NCI-H1694 (cell line): Measurements from ENCODE around the gene ST6GAL1.

Experiments used
- DNase-seq: peaks from one replicate; lab custom pipeline; 2025; lab: John Stamatoyannopoulos, UW

The ST6GAL1 gene

DNA sequence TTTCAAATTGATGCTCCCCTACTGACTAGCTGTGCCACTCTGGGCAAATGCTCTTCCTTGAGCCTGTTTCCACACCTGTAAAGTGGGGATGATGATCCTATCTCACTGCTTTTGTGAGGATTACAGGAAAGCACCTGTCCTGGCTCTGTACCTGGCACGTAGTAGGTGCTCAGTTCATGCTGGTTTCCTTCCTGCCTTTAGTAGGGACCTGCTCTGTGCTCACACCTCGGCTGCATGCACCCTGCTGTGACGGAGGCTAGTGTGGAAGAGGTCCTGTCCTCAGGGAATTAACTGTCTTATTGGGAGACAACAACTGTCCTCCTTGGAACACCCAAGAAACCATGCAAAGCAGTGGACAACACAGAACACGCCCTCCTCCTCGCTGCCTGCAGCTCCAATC, 147.2 kb downstream of the ST6GAL1 start:
- DNase-seq: no peak

DNA sequence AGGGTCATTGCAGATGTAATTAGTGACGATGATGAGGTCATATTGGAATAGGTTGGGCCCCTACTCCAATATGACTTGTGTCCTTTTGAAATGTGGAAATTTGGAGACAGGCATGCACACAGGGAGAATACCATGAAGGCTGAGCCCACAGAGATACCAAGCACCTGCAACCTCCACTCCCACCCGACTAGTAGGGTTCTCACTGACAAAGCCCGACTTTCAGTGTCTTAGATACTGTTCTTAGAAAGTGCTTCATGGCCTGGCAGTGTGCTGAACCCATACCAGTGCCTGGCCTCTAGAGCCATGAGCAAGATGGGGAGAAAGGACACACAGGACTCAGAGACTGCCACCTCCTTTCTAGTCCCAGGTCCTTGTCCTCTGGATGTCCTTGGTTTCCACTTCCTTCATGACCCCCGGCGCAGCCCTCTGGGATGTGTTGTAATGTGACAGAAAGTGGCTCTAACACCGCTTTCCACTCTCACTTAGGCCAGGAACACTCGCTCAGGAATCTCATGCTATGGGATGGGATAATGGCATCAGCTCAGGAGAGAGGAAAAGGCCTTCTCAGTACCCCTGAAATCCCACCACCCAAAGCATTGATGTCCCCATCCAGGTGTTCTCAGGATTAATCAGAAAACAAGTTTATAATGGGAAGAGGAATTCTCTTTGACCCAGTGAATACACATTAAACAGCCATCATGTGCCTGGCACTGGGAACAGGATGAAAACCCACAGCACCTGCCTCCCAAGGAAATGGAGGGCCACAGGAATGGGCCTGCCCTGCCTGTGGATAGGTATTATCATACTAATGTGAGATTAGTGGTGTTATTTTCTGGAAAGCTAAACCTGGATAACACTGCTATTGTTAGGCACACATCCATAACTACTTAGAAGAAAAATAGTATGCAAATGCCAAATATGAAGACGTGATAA, 149.0 kb downstream of the ST6GAL1 start:
- no peak for DNase-seq

DNA sequence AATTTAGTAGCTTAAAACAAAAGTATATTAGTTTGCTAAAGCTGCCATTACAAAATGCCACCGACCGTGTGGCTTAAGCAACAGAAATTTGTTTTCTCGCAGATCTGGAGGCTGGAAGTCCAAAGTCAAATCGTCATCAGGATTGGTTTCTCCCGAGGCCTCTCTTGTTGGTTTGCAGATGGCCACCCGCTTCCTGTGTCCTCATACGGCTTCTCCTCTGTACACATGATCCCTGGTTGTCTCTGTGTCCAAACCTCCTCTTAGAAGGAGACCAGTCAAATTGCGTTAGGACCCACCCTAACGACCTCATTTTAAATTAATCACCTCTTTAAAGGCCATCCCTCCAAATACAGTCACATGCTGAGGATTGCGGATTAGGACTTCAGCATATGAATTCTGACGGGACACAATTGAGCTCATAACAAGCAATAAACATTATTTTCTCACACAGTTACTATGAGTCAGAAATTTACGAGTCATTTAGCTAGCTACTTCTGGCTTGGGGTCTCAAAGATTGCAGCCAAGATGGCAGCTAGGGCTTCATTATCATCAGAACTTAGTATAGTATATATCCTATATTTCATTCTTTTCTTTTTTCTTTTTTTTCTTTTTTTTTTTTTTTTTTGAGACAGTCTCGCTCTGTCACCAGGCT, 150.6 kb downstream of the ST6GAL1 start:
- DNase-seq: no peak

DNA sequence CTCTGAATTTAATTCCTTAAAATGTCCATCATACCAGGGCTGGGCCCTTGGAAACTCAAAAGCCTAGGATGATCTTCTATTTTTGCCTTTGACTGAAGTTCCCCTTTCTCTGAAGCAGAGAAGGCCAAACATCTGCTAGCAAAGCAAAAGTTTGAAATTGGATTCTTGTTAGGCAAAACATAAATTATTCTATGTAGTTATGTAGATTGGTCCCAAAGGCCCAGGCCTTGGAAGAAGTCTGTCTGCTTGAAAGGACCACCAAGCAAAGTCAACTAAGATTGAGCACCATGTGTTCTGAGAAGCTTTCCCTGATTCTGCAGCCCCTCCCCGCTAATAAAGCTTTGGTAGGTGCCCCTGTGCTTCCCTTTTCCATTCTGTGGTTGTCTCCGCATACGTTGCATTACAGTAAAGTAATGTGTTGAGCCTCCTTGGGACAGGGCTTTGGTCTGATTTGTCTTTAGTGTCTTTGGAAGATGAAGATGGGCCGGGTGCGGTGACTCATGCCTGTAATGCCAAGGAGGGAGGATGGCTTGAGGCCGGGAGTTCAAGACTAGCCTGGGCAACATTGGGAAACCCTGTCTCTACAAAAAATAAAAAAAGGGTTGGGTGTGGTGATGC, 152.5 kb downstream of the ST6GAL1 start:
- no peak for DNase-seq

DNA sequence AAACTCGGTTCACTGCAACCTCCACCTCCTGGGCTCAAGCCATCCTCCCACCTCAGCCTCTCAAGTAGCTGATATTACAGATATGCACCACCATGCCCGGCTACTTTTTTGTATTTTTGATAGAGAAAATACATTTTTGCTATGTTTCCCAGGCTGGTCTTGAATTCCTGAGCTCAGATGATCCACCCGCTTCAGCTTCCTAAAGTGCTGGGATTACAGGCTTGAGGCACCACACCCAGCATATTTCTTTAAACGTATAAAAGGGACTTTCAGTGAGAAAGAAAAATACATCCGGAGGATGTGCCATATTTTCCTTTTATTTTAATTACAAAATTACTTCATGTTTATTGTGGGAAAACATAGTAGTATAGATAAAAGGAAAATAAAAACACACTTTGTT, 153.8 kb downstream of the ST6GAL1 start:
- DNase-seq: no peak

DNA sequence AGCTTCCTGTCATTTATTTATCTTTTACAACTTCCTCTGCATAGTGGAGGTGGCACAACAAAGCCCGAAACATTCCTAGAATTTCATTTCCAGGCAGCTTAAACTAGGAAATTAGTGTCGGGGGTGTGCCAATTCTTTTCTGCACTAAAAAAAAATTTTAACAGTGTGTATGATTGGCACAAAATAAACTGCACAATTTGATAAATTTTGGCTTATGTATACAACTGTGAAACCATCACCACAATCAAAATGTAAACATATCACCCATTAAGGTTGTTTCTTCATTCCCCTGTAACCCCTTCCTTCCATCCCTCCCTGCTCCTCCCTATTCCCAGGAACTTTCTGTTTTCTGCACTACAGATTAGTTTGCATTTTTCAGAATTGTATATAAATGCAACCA, 154.3 kb downstream of the ST6GAL1 start:
- DNase-seq: no peak

DNA sequence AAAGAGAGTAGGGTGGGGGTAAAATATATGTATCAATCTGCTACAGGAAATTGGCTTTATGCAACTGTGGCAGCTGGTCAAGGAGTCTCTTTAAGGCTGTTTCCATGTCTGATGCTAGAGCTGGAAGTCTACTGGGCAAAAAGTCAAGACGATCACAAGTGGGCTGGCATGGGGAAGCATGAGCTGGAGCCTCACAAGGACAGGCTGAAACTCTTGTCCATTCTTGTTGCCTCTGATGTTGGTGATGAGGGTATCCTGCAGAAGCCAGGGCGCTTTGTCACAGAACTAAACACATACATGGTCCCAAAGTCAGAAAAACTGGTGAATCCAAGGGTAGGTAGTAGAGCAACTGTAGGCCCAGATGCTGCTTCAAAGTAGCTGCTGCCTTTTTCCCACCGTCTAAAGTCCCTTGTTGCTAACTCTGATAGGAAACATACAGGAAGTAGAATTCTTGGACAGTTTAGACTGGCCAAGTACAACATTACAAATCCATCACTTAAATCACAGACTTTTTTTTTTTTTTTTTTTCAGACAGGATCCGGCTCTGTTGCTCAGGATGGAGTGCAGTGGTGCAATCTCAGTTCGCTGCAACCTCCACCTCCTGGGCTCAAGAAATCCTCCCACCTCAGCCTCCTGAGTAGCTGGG, 154.8 kb downstream of the ST6GAL1 start:
- no peak for DNase-seq

DNA sequence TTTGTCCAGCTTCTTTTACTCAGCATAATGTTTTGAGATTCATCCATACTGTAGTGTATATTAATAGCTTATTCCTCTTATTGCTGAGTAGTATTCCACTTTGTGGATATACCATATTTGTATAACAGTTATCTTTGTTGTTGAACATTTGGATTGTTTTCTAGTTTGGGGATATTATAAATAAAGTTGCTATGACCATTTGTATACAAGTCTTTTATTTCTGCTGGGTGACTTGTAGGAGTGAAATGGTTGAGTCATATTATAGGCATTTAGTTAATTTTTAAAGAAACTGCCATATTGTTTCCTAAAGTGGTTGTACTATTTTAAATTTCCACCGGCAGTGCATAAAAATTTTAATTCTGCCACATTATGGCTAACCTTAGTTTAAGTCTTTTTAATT, 155.6 kb downstream of the ST6GAL1 start:
- no peak for DNase-seq

DNA sequence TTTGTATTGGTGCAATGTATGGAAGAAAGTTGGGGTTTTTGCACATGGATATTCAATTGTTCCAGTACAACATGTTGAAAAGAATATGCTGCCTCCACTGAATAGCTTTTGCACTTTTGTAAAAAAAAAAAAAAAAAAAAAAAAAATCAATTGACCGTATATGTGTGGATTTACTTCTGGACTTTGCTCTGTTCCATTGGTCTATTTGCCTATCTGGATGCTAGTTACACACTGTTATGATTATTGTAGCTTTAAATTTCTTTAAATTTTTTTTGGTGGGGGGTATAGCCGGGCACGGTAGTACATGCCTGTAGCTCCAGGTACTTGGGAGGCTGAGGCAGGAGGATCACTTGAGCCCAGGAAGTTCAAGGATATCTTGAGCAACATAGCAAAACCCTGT, 156.5 kb downstream of the ST6GAL1 start:
- DNase-seq: no peak

DNA sequence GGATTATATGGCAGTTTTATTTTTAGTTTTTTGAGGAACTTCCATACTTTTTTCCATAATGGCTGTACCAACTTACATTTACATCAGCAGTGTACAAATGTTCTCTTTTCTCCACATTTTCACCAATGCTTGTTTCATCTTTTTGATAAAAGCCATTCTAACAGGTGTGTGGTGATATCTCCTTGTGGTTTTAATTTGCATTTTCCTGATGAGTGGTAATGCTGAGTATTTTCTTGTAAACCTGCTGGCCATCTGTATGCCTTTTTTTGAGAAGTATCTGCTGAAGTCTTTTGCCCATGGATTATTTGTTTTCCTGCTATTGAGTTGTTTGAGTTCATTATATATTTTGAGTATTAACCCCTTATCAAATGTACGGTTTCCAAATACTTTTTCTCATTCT, 158.4 kb downstream of the ST6GAL1 start:
- DNase-seq: no peak

DNA sequence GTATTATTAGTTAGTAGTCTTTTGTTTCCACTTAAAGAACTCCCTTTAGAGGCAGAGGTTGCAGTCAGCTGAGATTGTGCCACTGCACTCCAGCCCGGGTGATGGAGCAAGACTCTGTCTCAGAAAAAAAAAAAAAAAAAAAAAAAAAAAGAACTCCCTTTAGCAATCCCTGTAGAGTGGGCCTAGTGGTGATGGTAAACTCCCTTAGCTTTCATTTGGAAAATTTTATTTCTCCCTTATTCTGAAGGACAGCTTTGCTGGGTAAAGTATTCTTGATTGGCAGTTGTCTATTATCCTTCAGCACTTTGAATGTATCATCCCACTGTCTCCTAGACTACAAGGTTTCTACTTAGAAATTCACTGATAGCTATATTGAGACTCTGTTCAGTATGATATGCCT, 163.0 kb downstream of the ST6GAL1 start:
- no peak for DNase-seq

DNA sequence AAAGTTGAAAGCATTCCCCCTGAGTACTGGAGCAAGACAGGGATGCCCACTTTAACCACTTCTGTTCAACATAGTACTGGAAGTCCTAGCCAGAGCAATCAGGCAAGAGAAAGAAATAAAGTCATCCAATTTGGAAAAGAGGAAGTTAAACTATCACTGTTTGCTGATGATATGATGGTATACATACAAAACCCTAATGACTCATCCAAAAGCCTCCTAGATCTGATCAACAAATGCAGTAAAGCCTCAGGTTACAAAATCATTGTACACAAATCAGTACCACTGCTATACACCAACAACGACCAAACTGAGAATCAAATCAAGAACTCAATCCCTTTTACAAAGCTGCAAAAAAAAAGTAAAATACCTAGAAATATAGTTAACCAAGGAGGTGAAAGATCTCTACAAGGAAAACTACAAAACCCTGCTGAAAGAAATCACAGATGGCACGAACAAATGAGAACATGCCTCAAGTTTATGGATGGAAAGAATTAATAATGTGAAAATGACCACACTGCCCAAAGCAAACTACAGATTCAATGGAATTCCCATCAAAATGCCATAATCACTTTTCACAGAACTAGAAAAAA, 168.7 kb downstream of the ST6GAL1 start:
- no peak for DNase-seq

DNA sequence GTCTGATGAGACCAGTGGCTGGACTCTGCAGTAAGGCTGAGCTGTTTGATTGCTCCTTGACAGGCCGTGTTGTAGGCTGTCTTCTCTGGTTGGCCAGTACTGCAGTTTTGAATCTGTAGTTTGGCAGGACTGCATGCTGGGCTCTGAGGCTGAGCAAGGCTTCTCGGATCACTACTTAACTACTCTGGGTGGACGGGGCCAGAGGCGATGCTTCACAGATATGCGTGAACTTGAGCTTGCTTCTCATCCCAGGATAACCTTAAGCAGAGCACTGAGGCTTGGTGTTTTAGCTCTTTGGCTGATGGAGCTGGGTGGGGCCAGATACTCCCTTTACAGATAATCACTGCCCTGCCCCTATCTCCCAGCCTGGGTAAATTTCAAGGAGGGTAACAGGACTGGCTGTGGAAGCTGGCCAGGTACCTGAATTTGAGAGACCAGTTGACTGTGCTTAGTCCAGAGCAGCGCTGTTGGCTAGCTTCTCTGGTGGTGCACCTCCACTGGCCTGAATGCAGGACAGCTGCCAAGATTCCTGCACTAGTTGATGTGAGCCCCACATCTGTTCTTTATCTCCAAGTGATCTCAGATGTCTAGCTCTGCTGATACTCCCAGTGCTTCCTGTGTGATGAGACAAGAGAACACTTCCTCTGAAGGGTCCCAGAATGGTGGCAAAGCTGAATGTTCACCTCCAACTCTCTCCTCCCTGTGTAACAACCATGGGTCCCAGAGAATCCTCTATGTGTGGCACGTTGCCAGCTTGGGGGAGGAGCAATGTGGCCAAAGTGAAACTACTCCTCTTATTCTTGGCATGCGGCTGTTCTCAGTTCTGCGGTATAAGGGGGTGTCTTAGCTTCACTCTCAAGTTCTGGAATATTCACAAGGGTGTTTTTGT, 171.1 kb downstream of the ST6GAL1 start:
- DNase-seq: no peak

DNA sequence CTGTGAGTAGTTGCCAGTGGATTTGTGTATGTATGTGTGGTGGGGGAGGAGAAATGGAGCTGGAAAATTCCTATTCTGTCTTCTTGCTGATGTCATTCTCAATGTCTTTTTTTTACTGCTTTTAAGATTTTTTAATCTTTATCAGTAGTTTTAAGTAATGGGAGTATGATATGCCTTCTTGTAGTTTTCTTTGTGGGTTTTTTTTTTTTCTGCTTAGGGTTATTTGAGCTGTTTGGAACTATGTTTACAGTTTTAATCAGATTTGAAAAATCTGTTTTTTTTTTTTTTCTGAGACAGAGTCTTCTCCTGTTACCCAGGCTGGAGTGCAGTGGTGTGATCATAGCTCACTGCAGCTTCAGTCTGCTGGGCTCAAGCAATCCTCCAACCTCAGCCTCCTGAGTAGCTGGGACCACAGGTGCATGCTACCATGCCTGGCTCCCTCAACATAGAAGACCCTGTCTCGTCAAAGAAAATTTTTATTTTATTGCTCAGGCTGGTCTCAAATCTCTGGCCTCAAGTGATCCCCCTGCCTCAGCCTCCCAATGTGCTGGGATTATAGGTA, 171.8 kb downstream of the ST6GAL1 start:
- no peak for DNase-seq

DNA sequence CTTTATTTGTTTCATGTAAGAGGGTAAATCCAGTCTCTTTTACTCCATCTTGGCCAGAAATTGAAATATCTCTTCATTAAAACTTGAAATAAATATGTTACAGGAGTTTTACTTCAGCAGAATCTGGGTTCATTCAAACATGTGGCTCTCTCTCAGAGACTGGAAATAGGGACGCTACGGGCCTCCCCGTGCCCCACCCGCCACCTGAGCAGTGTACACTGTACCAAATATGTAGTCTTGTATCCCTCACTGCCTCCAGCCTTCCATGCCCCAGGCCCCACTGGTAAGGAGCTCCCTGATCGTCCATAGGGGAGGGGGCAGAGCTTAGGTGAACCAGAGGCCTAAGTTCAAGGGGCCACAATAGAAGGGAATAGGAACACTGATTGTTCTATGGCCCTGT, 172.9 kb downstream of the ST6GAL1 start:
- no peak for DNase-seq

DNA sequence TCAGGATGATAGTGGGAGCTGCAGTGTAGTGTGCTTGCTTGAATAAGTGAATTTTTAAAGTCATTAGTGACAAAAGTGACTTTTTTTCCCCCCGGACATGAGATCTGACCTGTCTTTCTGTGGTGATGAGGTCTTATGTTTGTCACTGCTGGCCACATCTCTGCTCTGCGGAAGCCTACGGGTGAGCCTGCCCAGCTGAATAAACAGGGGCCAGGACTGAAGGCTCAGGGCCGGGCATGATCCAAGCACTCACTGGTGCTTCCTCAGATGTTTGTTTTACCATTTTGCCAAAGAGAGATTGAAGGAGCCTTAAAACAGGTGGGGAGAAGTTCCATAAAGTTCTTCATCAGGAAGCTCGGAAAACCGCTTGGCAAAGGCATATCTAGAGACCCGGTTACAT, 174.0 kb downstream of the ST6GAL1 start:
- DNase-seq: no peak

DNA sequence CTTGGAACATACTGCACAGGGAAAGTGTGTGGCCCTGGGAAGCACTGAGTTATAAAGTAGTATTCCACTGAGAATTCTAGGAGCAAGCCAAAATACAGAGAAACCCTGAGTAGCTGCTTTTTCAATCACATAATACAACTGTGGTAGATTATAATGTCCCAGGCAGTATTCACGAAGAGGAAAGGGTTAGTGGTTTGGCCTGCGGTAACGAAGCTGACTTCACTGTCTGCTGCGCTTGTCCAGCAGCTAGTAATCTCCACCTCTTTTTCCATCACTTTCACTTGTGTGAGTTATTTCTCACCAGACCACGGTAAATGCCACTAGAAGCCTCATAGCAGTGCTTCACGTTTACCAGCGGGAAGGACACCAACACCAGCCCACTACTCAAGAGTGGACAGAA, 174.6 kb downstream of the ST6GAL1 start:
- no peak for DNase-seq

DNA sequence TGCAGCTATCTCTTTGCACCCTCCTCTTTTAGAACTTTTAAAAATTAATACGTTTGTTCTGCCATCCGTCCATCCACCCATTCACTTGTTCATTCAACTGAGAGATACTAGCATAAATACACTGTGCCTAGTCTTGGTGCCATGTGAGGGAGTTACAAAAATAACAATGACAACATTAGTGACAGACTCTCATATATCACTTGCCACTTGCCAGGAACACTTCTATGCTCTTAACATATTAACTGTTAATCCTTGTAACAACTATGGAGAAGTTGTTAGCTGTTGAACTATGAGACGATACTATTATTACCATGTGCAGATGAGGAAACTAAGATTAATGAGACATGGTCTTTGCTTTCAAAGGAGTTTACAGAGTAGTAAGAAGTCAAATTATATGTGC, 175.4 kb downstream of the ST6GAL1 start:
- no peak for DNase-seq

DNA sequence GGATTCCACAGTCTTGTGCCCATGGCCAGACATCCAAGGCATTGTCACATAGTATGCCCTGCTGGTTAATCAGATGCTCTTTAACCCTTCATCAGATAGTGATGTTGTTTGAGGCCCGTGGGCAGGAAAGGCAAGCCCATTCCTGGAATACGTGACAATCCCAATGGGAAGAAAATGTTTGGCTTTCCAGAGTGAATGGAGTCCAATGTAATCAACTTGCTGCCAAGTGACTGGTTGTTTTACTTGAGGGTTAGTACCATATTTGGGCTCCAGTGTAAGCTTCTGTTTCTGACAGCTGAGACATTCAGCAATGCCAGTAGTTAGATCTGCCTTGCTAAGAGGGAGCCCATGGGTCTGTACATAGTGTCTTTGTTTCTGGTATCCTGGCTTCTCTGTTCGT, 177.7 kb downstream of the ST6GAL1 start:
- no peak for DNase-seq

DNA sequence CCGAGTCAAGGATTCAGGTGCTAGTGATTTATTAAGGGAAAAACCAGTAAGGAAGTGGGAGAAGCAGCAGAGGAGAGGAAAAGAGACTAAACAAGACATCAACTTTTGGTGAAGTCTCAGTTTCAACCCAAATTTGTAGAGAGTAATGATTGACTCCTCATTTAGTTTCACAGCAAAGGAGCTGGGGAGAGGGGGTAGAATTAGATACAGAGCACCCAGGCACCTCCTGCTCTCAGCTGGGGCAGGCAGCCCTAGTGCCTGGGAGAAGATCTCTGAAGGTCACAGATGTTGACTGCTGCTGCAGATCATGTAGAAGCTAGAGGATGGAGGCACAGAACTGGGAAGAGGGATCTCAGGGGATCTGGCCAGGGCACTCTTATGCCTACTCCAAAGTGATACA, 179.8 kb downstream of the ST6GAL1 start:
- DNase-seq: no peak
